Cardiac muscle cell (in vitro differentiated cells and primary cell): ENCODE results near the gene ASGR1. TPM values are rescaled to one million over a fixed set of nuclear protein-coding genes. Genes with fewer than 3 reads are reported as not detected.

Experiments
- DNase-seq, 2 donors: peaks; one replicate each; pipeline versions ENCODE4 v3.0.0 to v3.0.0-alpha.2; 2010 to 2017; ENCODE audit warnings: low read depth in 1 of 2, low spot score in 1 of 2
- H3K27ac ChIP-seq: fragments of 200-600 bp; sonication (generic); 2 replicates; pipeline ENCODE4 v1.5.1; 2016
- H3K27me3 ChIP-seq: fragments of 200-600 bp; sonication (generic); 2 replicates; pipeline ENCODE4 v1.6.0; 2016; ENCODE audit warnings: control low read depth
- H3K36me3 ChIP-seq: fragments of 200-600 bp; sonication (generic); 2 replicates; pipeline ENCODE4 v1.5.1; 2016; ENCODE audit warnings: control low read depth
- H3K4me1 ChIP-seq: fragments of 200-600 bp; sonication (generic); 2 replicates; pipeline ENCODE4 v1.8.1; 2017; ENCODE audit warnings: low read depth, mild to moderate bottlenecking, mixed run types
- H3K4me3 ChIP-seq: fragments of 200-600 bp; sonication (generic); 2 replicates; pipeline ENCODE4 v1.5.1; 2016; ENCODE audit warnings: mild to moderate bottlenecking
- H3K9me3 ChIP-seq: fragments of 200-600 bp; sonication (generic); 2 replicates; pipeline ENCODE4 v1.5.1; 2017; ENCODE audit warnings: low read depth, mild to moderate bottlenecking, control low read depth
- polyA plus RNA-seq: library from polyadenylated mRNA; unstranded; fragments of >200 nt; fragmentation: Nextera tagmentation; extraction: Ambion mirVana; gene quantifications from 2 replicates; pipeline ENCODE4 v1.2.1, GENCODE V29; 2016
- total RNA-seq: library from RNA; depleted of rRNA; stranded (reverse); fragments of >200 nt; gene quantifications from 2 replicates; pipeline ENCODE4 v1.2.3, GENCODE V29; 2016
- TF ChIP-seq, protein P1 (sequence below): IDR thresholded peaks from 2 replicates; pipeline ENCODE4 v1.5.1; 2012; ENCODE audit warnings: low read depth, mild to moderate bottlenecking, low read length

ASGR1 gene
- total and polyA plus RNA-seq, 2 experiments from 2014 or later, result 20.2 to 21.7 TPM

DNA sequence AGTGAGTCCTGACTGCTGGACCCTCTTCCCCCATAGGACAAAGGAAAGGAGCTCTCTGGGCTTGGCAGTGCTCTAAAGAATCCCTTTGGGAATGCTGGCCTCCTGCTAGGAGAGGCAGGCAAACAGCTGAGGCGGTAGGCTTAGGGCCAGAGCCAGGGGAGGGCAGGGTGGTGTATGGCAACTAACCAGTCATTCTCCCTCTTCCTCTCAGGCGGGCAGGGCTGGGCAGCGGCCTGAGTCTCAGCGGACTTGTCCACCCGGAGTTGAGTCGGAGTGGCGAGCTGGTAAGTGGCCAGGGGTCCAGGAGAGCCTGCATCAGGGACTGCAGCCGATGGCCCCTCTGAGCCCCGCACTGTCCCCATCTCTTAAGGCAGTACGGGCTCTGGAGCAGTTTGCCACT, 44.9 kb upstream of the ASGR1 start:
- Histone ChIP-seq H3K27me3 (no peaks in the 10 kb centered on the region), H3K9me3 (no peaks in the 10 kb centered on the region), H3K27ac (no peak overlapping the region), H3K4me3 (no peak overlapping the region), H3K36me3 (peaks cover 66% of the 10 kb centered on the region), H3K4me1 (peaks cover 6% of the 10 kb centered on the region)
- DNase-seq, result no peak
- TF ChIP-seq, protein P1, sequence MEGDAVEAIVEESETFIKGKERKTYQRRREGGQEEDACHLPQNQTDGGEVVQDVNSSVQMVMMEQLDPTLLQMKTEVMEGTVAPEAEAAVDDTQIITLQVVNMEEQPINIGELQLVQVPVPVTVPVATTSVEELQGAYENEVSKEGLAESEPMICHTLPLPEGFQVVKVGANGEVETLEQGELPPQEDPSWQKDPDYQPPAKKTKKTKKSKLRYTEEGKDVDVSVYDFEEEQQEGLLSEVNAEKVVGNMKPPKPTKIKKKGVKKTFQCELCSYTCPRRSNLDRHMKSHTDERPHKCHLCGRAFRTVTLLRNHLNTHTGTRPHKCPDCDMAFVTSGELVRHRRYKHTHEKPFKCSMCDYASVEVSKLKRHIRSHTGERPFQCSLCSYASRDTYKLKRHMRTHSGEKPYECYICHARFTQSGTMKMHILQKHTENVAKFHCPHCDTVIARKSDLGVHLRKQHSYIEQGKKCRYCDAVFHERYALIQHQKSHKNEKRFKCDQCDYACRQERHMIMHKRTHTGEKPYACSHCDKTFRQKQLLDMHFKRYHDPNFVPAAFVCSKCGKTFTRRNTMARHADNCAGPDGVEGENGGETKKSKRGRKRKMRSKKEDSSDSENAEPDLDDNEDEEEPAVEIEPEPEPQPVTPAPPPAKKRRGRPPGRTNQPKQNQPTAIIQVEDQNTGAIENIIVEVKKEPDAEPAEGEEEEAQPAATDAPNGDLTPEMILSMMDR, result no peak

DNA sequence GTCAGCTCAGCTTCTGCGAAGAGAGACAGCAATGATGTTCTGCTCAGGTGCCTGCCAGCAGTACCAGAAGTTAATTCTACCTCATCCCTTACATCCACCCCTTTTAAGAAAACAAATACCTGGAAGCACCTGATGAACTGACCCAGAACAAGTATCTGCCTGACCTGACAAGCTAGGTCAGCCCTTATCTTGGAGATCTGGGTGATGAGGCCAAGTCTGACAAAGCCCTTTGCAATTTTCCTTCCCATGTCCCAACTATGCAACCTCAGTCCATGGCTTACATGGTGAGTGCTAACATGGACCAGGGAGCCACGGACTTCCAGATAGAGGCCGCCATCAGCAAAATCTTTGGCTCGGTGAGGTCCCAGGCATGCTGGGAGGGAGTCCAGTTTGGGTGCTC, 44.2 kb upstream of the ASGR1 start:
- no peak overlapping the region for H3K27ac ChIP-seq
- no peaks in the 10 kb centered on the region for H3K27me3 ChIP-seq
- H3K4me3 ChIP-seq, result no peak overlapping the region
- no peak for DNase-seq
- peaks cover 11% of the 10 kb centered on the region for H3K4me1 ChIP-seq
- H3K9me3 ChIP-seq, result no peaks in the 10 kb centered on the region
- peaks cover 59% of the 10 kb centered on the region for H3K36me3 ChIP-seq
- TF ChIP-seq, protein P1, result no peak

GRCh38 chr17:7222972-7223292, 43.8 kb upstream of the ASGR1 start:
- no peak for DNase-seq
- no peaks in the 10 kb centered on the region for H3K9me3 ChIP-seq
- no peak overlapping the region for H3K27ac ChIP-seq
- no peaks in the 10 kb centered on the region for H3K27me3 ChIP-seq
- peaks cover 55% of the 10 kb centered on the region for H3K36me3 ChIP-seq
- no peak overlapping the region for H3K4me3 ChIP-seq
- H3K4me1 ChIP-seq, result peaks cover 14% of the 10 kb centered on the region
- TF ChIP-seq, protein P1, result no peak

GRCh38 chr17:7222093-7222971, 43.2 kb upstream of the ASGR1 start:
- no peak for DNase-seq
- peaks cover 49% of the 10 kb centered on the region for H3K36me3 ChIP-seq
- H3K4me3 ChIP-seq, result no peak overlapping the region
- H3K27ac ChIP-seq, result no peak overlapping the region
- H3K4me1 ChIP-seq, result peaks cover 14% of the 10 kb centered on the region
- H3K9me3 ChIP-seq, result no peaks in the 10 kb centered on the region
- TF ChIP-seq, protein P1, result no peak
- no peaks in the 10 kb centered on the region for H3K27me3 ChIP-seq

GRCh38 chr17:7221278-7222092, 42.3 kb upstream of the ASGR1 start:
- Histone ChIP-seq H3K27me3 (no peaks in the 10 kb centered on the region), H3K9me3 (no peaks in the 10 kb centered on the region), H3K27ac (peak overlapping the region; percentile 66), H3K4me3 (no peak overlapping the region), H3K36me3 (peaks cover 41% of the 10 kb centered on the region), H3K4me1 (peaks cover 18% of the 10 kb centered on the region)
- TF ChIP-seq, protein P1, result no peak
- DNase-seq, result no peak
